ENCODE data around the gene AXIN1. TPM values are rescaled to one million over a fixed set of nuclear protein-coding genes. Genes with fewer than 3 reads are reported as not detected.

AXIN1 gene
- total RNA-seq, 2 donors from 2014 or later = 14.8 TPM

DNA sequence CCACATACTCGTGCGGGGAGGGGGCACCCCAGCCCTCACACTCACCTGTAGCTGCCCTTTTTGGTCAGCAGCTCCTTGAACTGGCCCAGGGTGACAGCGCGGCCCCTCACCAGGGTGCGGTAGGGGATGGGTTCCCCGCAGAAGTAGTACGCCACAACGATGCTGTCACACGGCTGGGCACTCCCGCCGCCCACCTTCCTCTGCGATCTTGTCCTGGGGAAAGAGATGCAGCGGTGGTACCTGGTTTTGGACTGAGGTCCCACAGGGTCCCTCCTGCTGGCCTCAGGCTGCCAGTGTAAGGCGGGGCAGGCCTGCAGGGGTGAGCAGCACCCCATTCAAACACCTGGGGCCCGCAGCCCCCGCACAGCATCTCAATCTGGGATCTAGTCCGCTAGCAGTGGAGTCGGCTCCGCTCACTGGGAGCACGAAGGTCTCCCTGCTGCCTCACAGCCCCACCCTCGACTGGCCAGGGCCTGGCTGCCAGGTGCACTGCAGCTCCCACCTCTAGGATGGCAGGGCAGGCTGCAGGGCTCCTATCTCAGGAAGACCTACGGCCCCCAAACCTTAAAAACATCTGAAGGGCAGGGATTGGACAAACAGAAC, 63.0 kb downstream of the AXIN1 start:
- Histone ChIP-seq H3K4me1 (peaks cover 44% of the 10 kb centered on the region), H3K27ac (peak overlapping the region in 1 of 4 donors; percentile 34), H3K27me3 (no peaks in the 10 kb centered on the region), H3K36me3 (replicated peaks in 1 of 2; ENCODE audit: insufficient read depth in 1 of 2, low read depth in 2 of 2) (peaks cover 0 to 7% of the 10 kb centered on the region in 2 donors), H3K4me3 (no peak overlapping the region), H3K9me3 (no peaks in the 10 kb centered on the region)
- 76% methylated on average over 13 to 21 of the region's 22 CpGs for WGBS, 2 donors
- DNase-seq = peak in 1 of 4 donors; percentile 44
- peak; percentile 22 for ATAC-seq
- TF ChIP-seq POLR2A (IDR thresholded peaks at IDR 0.05) = no peak
- TF ChIP-seq, protein P1, sequence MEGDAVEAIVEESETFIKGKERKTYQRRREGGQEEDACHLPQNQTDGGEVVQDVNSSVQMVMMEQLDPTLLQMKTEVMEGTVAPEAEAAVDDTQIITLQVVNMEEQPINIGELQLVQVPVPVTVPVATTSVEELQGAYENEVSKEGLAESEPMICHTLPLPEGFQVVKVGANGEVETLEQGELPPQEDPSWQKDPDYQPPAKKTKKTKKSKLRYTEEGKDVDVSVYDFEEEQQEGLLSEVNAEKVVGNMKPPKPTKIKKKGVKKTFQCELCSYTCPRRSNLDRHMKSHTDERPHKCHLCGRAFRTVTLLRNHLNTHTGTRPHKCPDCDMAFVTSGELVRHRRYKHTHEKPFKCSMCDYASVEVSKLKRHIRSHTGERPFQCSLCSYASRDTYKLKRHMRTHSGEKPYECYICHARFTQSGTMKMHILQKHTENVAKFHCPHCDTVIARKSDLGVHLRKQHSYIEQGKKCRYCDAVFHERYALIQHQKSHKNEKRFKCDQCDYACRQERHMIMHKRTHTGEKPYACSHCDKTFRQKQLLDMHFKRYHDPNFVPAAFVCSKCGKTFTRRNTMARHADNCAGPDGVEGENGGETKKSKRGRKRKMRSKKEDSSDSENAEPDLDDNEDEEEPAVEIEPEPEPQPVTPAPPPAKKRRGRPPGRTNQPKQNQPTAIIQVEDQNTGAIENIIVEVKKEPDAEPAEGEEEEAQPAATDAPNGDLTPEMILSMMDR (IDR thresholded peaks at IDR 0.05) = no peak
- intact Hi-C loops (cut with DNase I) = no loop called here

DNA sequence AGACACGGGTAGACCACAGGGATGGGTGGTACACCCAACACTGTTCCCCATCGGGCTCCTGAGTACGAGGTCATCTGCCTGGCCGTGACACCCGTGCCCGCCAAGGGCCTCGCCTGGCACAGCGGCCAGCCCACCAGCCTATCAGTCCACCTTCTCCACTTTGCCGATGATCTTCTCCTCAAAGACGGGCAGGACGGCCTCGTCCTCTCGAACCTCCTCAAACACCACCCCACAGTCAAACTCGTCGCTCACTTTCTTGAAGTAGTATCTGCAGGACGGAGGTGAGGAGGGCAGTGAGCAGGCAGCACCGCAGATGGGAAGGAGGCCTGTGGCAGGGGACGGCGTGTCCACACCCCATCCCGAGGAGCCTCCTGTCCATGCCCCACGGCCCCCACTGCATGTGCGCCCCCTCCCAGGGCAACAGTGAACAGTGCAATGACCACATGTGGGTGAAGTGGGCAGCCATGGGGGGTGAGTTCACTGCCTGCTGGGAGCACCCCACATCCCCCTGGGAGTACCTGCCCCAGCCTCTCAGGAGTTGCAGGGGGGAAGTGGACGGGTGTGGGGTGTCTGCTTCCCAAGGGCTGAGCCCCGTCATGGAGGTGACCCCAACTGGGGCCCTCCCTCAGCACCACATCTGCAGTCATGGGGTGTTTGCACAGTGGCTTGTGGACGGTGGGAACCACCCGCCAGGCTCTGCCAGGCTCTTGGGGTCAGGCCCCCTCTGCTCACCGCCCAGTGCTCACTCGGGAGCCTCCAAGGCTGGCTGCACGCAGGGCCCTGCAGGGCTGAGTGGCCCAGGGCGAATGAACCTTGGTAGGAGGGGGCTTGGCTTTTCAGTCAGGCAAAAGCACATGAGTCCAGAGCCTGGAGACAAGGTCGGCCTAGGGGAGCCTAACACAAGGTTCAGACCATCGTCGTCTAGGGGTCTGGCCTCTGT, 64.3 kb downstream of the AXIN1 start:
- H3K27me3 ChIP-seq = no peaks in the 10 kb centered on the region
- H3K4me1 ChIP-seq = peaks cover 45% of the 10 kb centered on the region
- peaks cover 0 to 7% of the 10 kb centered on the region in 2 donors for H3K36me3 ChIP-seq (replicated peaks in 1 of 2; ENCODE audit: insufficient read depth in 1 of 2, low read depth in 2 of 2)
- intact Hi-C loops (cut with DNase I) = no loop called here
- no peak for DNase-seq
- H3K27ac ChIP-seq = peak overlapping the region in 2 of 4 donors; percentile 1 to 3
- 64 to 74% methylated on average over 18 to 33 of the region's 33 CpGs for WGBS, 2 donors
- no peaks in the 10 kb centered on the region for H3K9me3 ChIP-seq
- TF ChIP-seq POLR2A (IDR thresholded peaks at IDR 0.05) = no peak
- TF ChIP-seq, protein P1 (IDR thresholded peaks at IDR 0.05) = no peak
- no peak for ATAC-seq
- no peak overlapping the region for H3K4me3 ChIP-seq

DNA sequence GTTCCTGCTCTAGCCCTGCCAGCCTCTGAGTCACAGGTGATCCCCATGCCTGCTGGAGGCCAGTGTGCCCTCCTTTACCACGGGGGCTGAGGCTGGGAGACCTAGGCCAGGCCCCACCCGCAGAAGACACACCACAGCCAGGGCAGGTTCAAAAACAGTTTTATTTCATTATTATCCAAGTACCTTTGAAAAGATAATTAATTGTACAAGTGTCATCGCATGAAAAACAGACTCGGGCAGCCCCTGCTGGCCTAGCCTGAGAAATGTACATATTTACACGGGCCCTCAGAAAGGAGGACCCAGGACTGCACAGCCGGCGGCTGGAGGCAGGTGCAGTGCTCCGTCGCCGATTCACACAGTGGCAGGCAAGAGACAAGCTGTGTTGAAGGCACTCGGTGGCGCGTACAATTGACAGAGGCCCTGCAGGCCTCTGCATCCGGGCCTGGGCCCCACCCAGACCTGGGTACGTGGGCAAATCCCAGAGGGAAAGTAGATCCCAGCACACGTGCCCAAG, 65.2 kb downstream of the AXIN1 start:
- intact Hi-C loops (cut with DNase I) = no loop called here
- no peaks in the 10 kb centered on the region for H3K27me3 ChIP-seq

DNA sequence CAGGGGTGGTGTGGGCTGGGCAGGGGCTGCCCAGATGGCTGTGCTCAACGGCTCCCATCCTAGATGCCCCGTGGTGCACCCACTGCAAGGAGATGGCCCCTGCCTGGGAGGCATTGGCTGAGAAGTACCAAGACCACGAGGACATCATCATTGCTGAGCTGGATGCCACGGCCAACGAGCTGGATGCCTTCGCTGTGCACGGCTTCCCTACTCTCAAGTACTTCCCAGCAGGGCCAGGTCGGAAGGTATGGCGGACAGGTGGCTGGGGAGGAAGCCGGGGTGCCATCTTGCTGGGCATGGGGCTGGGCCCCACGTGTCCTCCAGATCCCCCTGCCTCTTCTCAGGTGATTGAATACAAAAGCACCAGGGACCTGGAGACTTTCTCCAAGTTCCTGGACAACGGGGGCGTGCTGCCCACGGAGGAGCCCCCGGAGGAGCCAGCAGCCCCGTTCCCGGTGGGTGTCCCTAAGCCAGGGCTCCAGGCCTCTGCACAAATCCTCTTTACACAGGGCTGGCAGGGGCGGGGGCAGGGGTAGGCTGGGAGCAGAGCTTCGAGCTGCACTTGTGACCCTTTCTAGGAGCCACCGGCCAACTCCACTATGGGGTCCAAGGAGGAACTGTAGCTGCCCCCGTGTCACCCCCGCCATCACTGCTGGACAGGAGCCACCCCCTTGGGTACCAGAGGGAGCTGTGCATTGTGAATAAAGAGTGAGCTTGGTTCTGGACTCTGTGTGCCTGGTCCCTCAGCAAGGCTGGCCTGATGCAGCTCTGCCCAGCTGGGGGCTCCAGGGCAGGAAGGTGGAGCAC, 65.8 kb downstream of the AXIN1 start:
- peaks cover 0 to 7% of the 10 kb centered on the region in 2 donors for H3K36me3 ChIP-seq (replicated peaks in 1 of 2; ENCODE audit: insufficient read depth in 1 of 2, low read depth in 2 of 2)
- 46% methylated on average over 22 of the region's 22 CpGs; no CpG with 5 or more reads in 1 of the 2 donors for WGBS, 2 donors
- intact Hi-C loops (cut with DNase I) = no loop called here
- peak overlapping the region in 2 of 4 donors; percentile 0 to 24 for H3K27ac ChIP-seq
- peaks cover 48% of the 10 kb centered on the region for H3K4me1 ChIP-seq
- no peaks in the 10 kb centered on the region for H3K9me3 ChIP-seq
- no peak for ATAC-seq
- DNase-seq = no peak
- TF ChIP-seq, protein P1 (IDR thresholded peaks at IDR 0.05) = no peak
- TF ChIP-seq POLR2A (IDR thresholded peaks at IDR 0.05) = no peak
- H3K4me3 ChIP-seq = no peak overlapping the region
- H3K27me3 ChIP-seq = no peaks in the 10 kb centered on the region

More for the DNA sequence above, 65.2 kb downstream of the AXIN1 start:
- ATAC-seq = no peak
- peak in 1 of 3 donors; percentile 8 for TF ChIP-seq POLR2A (IDR thresholded peaks at IDR 0.05)
- TF ChIP-seq, protein P1 (IDR thresholded peaks at IDR 0.05) = peak in 5 of 7 experiments; percentile 24 to 65 (median 55)
- 44 to 45% methylated on average over 11 to 16 of the region's 16 CpGs for WGBS, 2 donors
- DNase-seq = peak; percentile 52 to 76 (median 58)
- Histone ChIP-seq H3K36me3 (replicated peaks in 1 of 2; ENCODE audit: insufficient read depth in 1 of 2, low read depth in 2 of 2) (peaks cover 0 to 7% of the 10 kb centered on the region in 2 donors), H3K27ac (peak overlapping the region in 2 of 4 donors; percentile 3 to 24), H3K4me1 (peaks cover 45% of the 10 kb centered on the region), H3K4me3 (no peak overlapping the region), H3K9me3 (no peaks in the 10 kb centered on the region)
